Measurements from ENCODE around the gene EEF1AKMT4.

The EEF1AKMT4 gene

DNA sequence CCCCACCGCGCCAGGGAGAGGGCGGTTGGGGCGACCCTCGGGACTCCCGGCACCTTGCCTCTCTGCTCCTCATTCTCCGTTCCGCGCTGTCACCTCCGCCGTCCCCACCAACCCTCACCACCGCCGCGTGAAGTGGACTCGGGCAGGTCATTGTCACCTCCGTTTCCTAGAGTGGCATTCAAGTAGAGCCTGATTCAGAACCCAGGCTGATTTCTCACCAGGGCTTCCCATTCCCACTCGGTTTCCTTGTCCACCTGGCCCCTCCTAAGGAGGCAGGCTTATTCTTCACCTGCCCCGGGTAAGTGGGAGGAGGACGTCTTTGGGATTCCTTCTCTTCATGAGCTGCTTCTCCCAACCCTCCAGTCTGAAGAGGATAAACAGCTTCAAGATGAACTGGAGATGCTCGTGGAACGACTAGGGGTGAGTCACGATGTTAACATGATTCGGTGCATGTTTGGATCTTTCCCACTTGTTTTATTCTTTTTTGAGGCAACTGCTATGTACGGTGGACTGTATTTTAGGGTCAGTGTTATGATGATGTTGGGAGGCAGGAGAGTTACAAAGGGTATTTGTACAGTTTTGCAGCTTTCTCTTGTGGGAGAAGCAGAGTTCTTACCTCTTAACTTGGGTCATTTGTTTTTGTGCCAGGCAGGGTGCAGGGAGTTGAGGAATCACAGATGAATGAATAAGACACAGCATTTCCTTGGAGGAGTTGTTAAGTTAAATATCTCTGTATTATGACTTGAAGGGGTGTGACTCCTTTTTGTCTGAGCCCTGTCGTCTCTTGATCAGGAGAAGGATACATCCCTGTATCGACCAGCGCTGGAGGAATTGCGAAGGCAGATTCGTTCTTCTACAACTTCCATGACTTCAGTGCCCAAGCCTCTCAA, 50.3 kb downstream of the EEF1AKMT4 start:
- no peak for TF ChIP-seq CTCF (IDR thresholded peaks at IDR 0.05; ENCODE audit: control insufficient read depth, extremely low read depth, insufficient read depth)
- DNase-seq (ENCODE audit: low read depth): no peak
- peak overlapping the region; percentile 97 for H3K4me3 ChIP-seq (ENCODE audit: low read depth, low read length)

GRCh38 chr3:184300378-184300720, 50.9 kb downstream of the EEF1AKMT4 start:
- H3K4me3 ChIP-seq (ENCODE audit: low read depth, low read length): peak overlapping the region; percentile 97
- no peak for TF ChIP-seq CTCF (IDR thresholded peaks at IDR 0.05; ENCODE audit: control insufficient read depth, extremely low read depth, insufficient read depth)
- DNase-seq (ENCODE audit: low read depth): no peak

GRCh38 chr3:184305577-184305976, 56.1 kb downstream of the EEF1AKMT4 start:
- H3K4me3 ChIP-seq (ENCODE audit: low read depth, low read length): no peak overlapping the region
- peak; percentile 41 for TF ChIP-seq CTCF (IDR thresholded peaks at IDR 0.05; ENCODE audit: control insufficient read depth, extremely low read depth, insufficient read depth)
- DNase-seq (ENCODE audit: low read depth): no peak

DNA sequence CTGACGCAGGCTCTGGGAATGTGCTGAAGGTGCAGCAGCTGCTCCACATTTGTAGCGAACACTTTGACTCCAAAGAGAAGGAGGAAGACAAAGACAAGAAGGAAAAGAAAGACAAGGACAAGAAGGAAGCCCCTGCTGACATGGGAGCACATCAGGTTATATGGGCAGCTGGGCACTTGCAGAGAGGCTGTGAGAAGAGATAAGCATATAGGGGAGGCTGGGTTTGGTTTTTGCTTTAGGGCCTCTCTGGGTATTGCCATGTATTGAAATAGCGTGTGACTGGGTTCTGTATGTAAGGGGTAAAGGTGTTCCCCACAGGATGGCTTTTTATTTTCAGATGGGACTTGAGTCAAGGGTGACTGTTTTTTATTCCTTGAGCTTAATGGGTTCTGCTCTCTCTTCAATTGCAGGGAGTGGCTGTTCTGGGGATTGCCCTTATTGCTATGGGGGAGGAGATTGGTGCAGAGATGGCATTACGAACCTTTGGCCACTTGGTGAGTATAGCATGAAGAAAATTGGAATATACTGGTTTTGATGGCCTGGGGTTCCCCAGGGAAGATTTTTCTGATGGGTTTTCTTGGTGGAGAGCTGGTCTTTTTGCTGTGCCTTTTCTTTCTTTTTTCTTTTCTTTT, 57.0 kb downstream of the EEF1AKMT4 start:
- TF ChIP-seq CTCF (IDR thresholded peaks at IDR 0.05; ENCODE audit: control insufficient read depth, extremely low read depth, insufficient read depth): no peak
- DNase-seq (ENCODE audit: low read depth): no peak
- H3K4me3 ChIP-seq (ENCODE audit: low read depth, low read length): no peak overlapping the region

GRCh38 chr3:184307915-184308314, 58.4 kb downstream of the EEF1AKMT4 start:
- TF ChIP-seq CTCF (IDR thresholded peaks at IDR 0.05; ENCODE audit: control insufficient read depth, extremely low read depth, insufficient read depth): no peak
- H3K4me3 ChIP-seq (ENCODE audit: low read depth, low read length): no peak overlapping the region
- no peak for DNase-seq (ENCODE audit: low read depth)
